Neural cell (in vitro differentiated cells): Measurements from ENCODE around the gene RAVER2. TPM values are rescaled to one million over a fixed set of nuclear protein-coding genes. Genes with fewer than 3 reads are reported as not detected.

Experiments
- H2AFZ ChIP-seq: fragments of 200-600, 300-800 bp; sonication (generic), shearing (Covaris generic); 2 replicates; pipeline ENCODE4 v1.6.0; 2014; ENCODE audit warnings: low read depth, mild to moderate bottlenecking, antibody characterized with exemption, low read length, moderate library complexity
- H3F3A ChIP-seq: fragments of 200-600 bp; shearing (Covaris generic); 2 replicates; pipeline ENCODE4 v1.6.1; 2016; ENCODE audit warnings: mild to moderate bottlenecking, moderate library complexity, mixed read lengths, antibody characterized with exemption, low read length; ENCODE audit not compliant: insufficient read depth, poor library complexity, severe bottlenecking
- H3K27ac ChIP-seq: fragments of 200-600, 300-800 bp; sonication (generic), shearing (Covaris generic); 2 replicates; pipeline ENCODE4 v1.5.1; 2014; ENCODE audit warnings: mild to moderate bottlenecking, low read length, moderate library complexity
- H3K27me3 ChIP-seq: fragments of 300-800, 200-600 bp; sonication (generic), shearing (Covaris generic); 2 replicates; pipeline ENCODE4 v1.6.0; 2014; ENCODE audit warnings: mild to moderate bottlenecking, low read depth, low read length, moderate library complexity; ENCODE audit not compliant: insufficient read depth
- H3K36me3 ChIP-seq: fragments of 300-800, 200-600 bp; sonication (generic), shearing (Covaris generic); 2 replicates; pipeline ENCODE4 v1.5.1; 2014; ENCODE audit warnings: mild to moderate bottlenecking, antibody characterized with exemption, low read length, moderate library complexity; ENCODE audit not compliant: insufficient read depth
- H3K4me2 ChIP-seq: fragments of 300-800, 200-600 bp; sonication (generic), shearing (Covaris generic); 2 replicates; pipeline ENCODE4 v1.6.0; 2014; ENCODE audit warnings: mild to moderate bottlenecking, low read length
- H3K4me3 ChIP-seq: fragments of 300-800, 200-600 bp; sonication (generic), shearing (Covaris generic); 2 replicates; pipeline ENCODE4 v1.5.1; 2014; ENCODE audit warnings: mild to moderate bottlenecking, low read length, moderate library complexity
- H3K79me2 ChIP-seq: fragments of 200-600 bp; shearing (Covaris generic); replicated peaks from 2 replicates; pipeline ENCODE4 v1.6.0; 2014; ENCODE audit warnings: mild to moderate bottlenecking, low read length, moderate library complexity; ENCODE audit not compliant: insufficient read depth
- H3K9ac ChIP-seq: fragments of 300-800, 200-600 bp; sonication (generic), shearing (Covaris generic); 2 replicates; pipeline ENCODE4 v1.6.1; 2016; ENCODE audit warnings: mild to moderate bottlenecking, low read length, mixed read lengths
- H3K9me2 ChIP-seq: fragments of 200-600 bp; shearing (Covaris generic); 2 replicates; pipeline ENCODE4 v1.6.1; 2016; ENCODE audit warnings: mild to moderate bottlenecking, low read length, mixed read lengths; ENCODE audit not compliant: insufficient read depth
- H3K9me3 ChIP-seq: fragments of 200-600, 300-800 bp; sonication (generic), shearing (Covaris generic); 2 replicates; pipeline ENCODE4 v1.6.1; 2016; ENCODE audit warnings: mild to moderate bottlenecking, mixed run types, low read length, moderate library complexity, mixed read lengths
- H4K20me1 ChIP-seq: fragments of 200-600 bp; shearing (Covaris generic); 2 replicates; pipeline ENCODE4 v1.6.1; 2016; ENCODE audit warnings: mild to moderate bottlenecking, mixed run types; ENCODE audit not compliant: insufficient read depth
- CTCF ChIP-seq: fragments of 450-650 bp; IDR thresholded peaks from 2 replicates; pipeline ENCODE4 v1.5.1; 2014; ENCODE audit warnings: antibody characterized with exemption, mild to moderate bottlenecking, moderate library complexity; ENCODE audit not compliant: poor library complexity, severe bottlenecking
- EP300 ChIP-seq: fragments of 450-650 bp; conservative IDR thresholded peaks from 2 replicates; pipeline ENCODE4 v1.6.1; 2014; ENCODE audit warnings: antibody characterized with exemption, mild to moderate bottlenecking, moderate library complexity; ENCODE audit not compliant: poor library complexity, severe bottlenecking
- EZH2 ChIP-seq: fragments of 200-600, 300-800 bp; shearing (Covaris generic), sonication (generic); IDR thresholded peaks from 2 replicates; pipeline ENCODE4 v1.6.1; 2014; ENCODE audit warnings: antibody characterized with exemption, low read length, borderline replicate concordance, mild to moderate bottlenecking; ENCODE audit not compliant: insufficient read depth, poor library complexity, severe bottlenecking
- MXI1 ChIP-seq: fragments of 450-650 bp; conservative IDR thresholded peaks from 2 replicates; pipeline ENCODE4 v1.6.1; 2014; ENCODE audit warnings: antibody characterized with exemption, mild to moderate bottlenecking; ENCODE audit not compliant: poor library complexity, severe bottlenecking
- POLR2AphosphoS5 ChIP-seq: IDR thresholded peaks from 2 replicates; pipeline ENCODE4 v1.6.1; 2012
- RAD21 ChIP-seq: fragments of 450-650 bp; conservative IDR thresholded peaks from 2 replicates; pipeline ENCODE4 v1.6.1; 2014; ENCODE audit warnings: antibody characterized with exemption, mild to moderate bottlenecking, moderate library complexity
- REST ChIP-seq: IDR thresholded peaks from 2 replicates; pipeline ENCODE4 v1.6.1; 2012; ENCODE audit warnings: borderline replicate concordance
- SMC3 ChIP-seq: fragments of 450-650 bp; conservative IDR thresholded peaks from 2 replicates; pipeline ENCODE4 v1.6.1; 2014; ENCODE audit warnings: antibody characterized with exemption, mild to moderate bottlenecking, moderate library complexity; ENCODE audit not compliant: poor library complexity
- TAF1 ChIP-seq: IDR thresholded peaks from 2 replicates; pipeline ENCODE4 v1.6.1; 2012; ENCODE audit warnings: low read depth
- polyA plus RNA-seq: library from polyadenylated mRNA; depleted of rRNA; stranded (reverse); fragments of >200 nt; gene quantifications from 2 replicates; pipeline ENCODE4 v1.2.3, GENCODE V29; 2014

The RAVER2 gene
- polyA plus RNA-seq, 1 donor from 2014 or later = 8.1 TPM

GRCh38 chr1:64743954-64744491 is 852 bp upstream of the RAVER2 start:
- no peak for TF ChIP-seq CTCF
- TF ChIP-seq RAD21 = no peak
- no peak for TF ChIP-seq REST
- no peak for TF ChIP-seq EZH2
- TF ChIP-seq EP300 = no peak
- no peak for TF ChIP-seq SMC3
- no peak for TF ChIP-seq MXI1
- TF ChIP-seq TAF1 = no peak
- TF ChIP-seq POLR2AphosphoS5 = no peak
- H3K36me3 ChIP-seq = no peaks in the 10 kb centered on the region
- H3K79me2 ChIP-seq = no peaks in the 10 kb centered on the region
- no peaks in the 10 kb centered on the region for H4K20me1 ChIP-seq
- H3K9me2 ChIP-seq = no peaks in the 10 kb centered on the region
- H3F3A ChIP-seq = no peaks in the 10 kb centered on the region
- no peaks in the 10 kb centered on the region for H3K27me3 ChIP-seq
- H3K9me3 ChIP-seq = no peaks in the 10 kb centered on the region
- peak overlapping the region; percentile 7 for H2AFZ ChIP-seq
- peak overlapping the region; percentile 70 for H3K9ac ChIP-seq
- no peak overlapping the region for H3K27ac ChIP-seq
- H3K4me3 ChIP-seq = peak overlapping the region; percentile 86
- peak overlapping the region; percentile 52 for H3K4me2 ChIP-seq

- Histone ChIP-seq H3K36me3 (no peaks in the 10 kb centered on the region), H4K20me1 (no peaks in the 10 kb centered on the region), H2AFZ (peak overlapping the region; percentile 46), H3K27ac (no peak overlapping the region), H3F3A (no peaks in the 10 kb centered on the region), H3K9me2 (no peaks in the 10 kb centered on the region), H3K9ac (peak overlapping the region; percentile 70), H3K79me2 (no peaks in the 10 kb centered on the region), H3K27me3 (no peaks in the 10 kb centered on the region), H3K9me3 (no peaks in the 10 kb centered on the region), H3K4me2 (peak overlapping the region; percentile 86), H3K4me3 (peak overlapping the region; percentile 86)
- TF ChIP-seq EP300 (no peak), CTCF (no peak), SMC3 (no peak), EZH2 (no peak), RAD21 (no peak), POLR2AphosphoS5 (no peak), REST (no peak), MXI1 (no peak), TAF1 (no peak)
Measured at GRCh38 chr1:64745181-64745985, 508 bp downstream of the RAVER2 start.
